Left kidney (tissue), 1 donor: ENCODE data around the gene TWF1. TPM values are rescaled to one million over a fixed set of nuclear protein-coding genes. Genes with fewer than 3 reads are reported as not detected.

Experiments
- polyA plus RNA-seq: library from polyadenylated mRNA; unstranded; fragments of 120-200 nt; gene quantifications from one replicate; pipeline ENCODE4 v1.2.1, GENCODE V29; 2013; ENCODE audit not compliant: insufficient read length

The TWF1 gene
- polyA plus RNA-seq, 1 donor = 80.3 TPM

Other genes with a start within 250 kb of the TWF1 start
- 18.5 TPM for gene PUS7L, start 47.5 kb downstream of the TWF1 start, polyA plus RNA-seq
- gene IRAK4, start 47.4 kb downstream of the TWF1 start, polyA plus RNA-seq = 22.4 TPM
- gene TMEM117, start 29.8 kb upstream of the TWF1 start, polyA plus RNA-seq = 14.0 TPM